A673 (cell line): ENCODE measurements around the gene UBIAD1.

ENCODE experiments used
- CTCF ChIP-seq: fragments of 300-800, 200-600 bp; sonication (generic); conservative IDR thresholded peaks from 2 replicates; pipeline ENCODE4 v1.5.1; 2017; ENCODE audit warnings: low read depth, mild to moderate bottlenecking, antibody characterized with exemption, low read length, moderate library complexity, mixed read lengths
- EZH2 ChIP-seq: fragments of 200-600 bp; sonication (generic); IDR thresholded peaks from 2 replicates; pipeline ENCODE4 v1.6.1; 2017; ENCODE audit warnings: borderline replicate concordance, low read depth, mild to moderate bottlenecking, mixed read lengths, antibody characterized with exemption, low read length; ENCODE audit not compliant: poor library complexity, severe bottlenecking

- TF ChIP-seq EZH2, result no peak
- no peak for TF ChIP-seq CTCF
These were observed 25.6 kb downstream of the UBIAD1 start for GRCh38 chr1:11298390-11299224.
